ENCODE results near the gene BSDC1.
"Not testable (repeated sequence)": the region's sequence is repeated elsewhere in the genome, so short reads cannot be mapped to it uniquely, and the experiment has no call there.

The BSDC1 gene

DNA sequence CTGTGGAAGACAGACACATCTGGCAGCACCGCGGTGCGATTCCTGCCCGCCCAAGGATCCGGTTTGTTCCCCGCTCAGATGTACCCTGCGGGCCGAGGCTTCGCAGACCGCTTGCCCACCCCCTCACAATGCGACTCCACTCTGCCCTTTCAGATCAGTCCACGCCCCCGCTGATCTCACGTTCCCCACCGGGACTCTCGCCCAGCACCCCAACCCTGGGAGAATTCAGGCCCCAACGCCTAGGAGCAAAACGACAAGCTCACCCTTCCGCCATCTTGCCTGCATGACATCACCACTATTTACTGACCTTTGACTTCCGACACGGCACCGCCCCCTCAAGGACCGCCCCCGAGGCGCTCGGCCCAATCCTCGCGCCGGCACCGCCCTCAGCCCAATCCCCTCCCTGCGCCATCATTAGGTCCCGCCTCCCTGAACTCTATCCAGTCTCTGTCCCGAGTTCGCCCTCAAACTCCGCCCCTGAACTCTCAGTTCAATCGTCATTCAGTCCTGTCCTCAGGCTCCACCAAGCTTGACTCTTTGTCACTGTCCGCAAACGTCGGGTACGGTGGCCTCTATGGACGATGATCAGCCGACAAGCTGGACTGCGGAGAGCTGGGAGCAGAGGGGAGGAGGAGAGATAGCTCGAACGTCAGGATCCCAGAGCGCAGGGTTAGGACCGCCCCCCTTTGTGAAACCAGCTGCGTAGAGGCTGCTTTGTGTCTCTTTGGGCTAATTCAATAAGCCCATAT lies at the start of gene BSDC1:
Gene BSDC1 (minus strand): TSS at position 301 of the 749 bp plus-strand sequence. CDS start 27 bp downstream, at position 274.
- DNase-seq (ENCODE audit: low read depth in 2 of 2), result peak; percentile 92 to 93

DNA sequence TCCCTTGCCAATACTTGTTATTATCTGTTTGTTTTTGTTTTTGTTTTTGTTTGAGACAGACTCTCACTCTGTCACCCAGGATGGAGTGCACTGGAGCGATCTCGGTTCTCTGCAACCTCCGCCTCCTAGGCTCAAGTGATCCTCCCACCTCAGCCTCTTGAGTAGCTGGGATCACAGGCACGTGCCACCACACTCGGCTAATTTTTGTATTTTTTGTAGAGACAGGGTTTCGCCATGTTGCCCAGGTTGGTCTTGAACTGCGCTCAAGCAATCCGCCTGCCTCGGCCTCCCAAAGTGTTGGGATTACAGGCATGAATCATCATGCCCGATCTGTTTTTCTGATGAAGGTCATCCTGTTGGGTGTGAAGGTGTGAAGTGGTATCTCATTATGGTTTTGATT lies 47.2 kb upstream of the BSDC1 start:
- not testable (repeated sequence) for DNase-seq (ENCODE audit: low read depth in 2 of 2)

DNA sequence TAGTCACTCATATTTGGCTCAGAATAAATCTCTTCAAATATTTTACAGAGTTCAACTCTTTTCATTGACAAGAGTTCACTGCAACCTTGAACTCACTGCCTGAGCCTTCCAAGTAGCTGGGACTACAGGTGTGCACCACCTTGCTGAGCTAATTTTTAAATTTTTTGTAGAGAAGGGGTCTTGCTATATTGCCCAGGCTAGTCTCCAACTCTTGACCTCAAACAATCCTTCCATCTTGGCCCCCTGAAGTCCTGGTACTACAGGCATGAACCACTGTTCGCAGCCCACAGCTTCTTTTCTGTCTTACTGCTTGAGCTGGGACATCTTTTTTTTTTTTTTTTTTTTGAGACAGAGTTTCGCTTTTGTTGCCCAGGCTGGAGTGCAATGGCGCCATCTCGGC lies 44.5 kb upstream of the BSDC1 start:
- not testable (repeated sequence) for DNase-seq (ENCODE audit: low read depth in 2 of 2)

DNA sequence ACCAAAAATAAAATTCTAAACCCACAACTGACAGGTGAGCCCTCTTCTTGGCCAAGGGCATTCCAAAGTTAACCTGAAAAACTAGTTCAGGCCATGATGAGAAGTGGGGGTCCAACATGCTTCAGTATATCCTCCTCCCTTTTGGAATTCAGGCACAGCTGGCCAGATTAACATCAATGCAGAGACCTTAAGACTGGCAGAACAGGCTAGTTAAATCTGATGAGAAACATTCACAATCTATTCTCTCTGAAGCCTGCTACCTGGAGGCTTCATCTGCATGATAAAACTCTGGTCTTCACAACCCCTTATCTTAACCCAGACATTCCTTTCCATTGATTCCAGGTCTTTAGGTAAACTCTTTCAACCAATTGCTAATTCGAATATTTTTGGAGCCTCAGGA lies 43.9 kb upstream of the BSDC1 start:
- DNase-seq (ENCODE audit: low read depth in 2 of 2), result no peak

DNA sequence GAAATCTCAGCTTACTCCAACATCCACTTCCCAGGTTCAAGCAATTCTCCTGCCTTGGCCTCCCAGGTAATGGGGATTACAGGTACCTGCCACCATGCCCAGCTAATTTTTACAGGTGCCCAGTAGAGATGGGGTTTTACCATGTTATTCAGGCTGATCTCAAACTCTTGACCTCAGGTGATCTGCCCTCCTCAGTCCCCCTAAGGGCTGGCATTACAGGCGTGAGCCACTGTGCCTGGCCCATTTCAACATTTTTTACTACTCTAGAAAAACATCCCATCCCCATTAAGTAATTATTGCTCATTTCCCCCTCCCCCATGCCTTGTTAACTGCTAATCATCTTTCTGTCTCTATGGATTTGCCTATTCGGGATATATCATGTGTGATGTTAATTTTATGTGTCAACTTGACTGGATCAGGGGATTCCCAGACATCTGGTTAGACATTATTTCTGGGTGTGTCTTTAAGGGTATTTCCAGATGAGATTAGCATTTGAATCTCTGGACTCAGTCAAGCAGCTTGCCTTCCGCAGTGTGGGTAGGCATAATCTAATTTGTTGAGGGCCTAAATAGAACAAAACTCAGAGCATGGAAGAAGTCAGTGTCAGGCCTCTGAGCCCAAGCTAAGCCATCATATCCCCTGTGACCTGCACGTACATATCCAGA lies 37.6 kb upstream of the BSDC1 start:
- DNase-seq (ENCODE audit: low read depth in 2 of 2), result no peak

- no peak for DNase-seq (ENCODE audit: low read depth in 2 of 2)
These were observed 33.2 kb upstream of the BSDC1 start for GRCh38 chr1:32427264-32427963.

DNA sequence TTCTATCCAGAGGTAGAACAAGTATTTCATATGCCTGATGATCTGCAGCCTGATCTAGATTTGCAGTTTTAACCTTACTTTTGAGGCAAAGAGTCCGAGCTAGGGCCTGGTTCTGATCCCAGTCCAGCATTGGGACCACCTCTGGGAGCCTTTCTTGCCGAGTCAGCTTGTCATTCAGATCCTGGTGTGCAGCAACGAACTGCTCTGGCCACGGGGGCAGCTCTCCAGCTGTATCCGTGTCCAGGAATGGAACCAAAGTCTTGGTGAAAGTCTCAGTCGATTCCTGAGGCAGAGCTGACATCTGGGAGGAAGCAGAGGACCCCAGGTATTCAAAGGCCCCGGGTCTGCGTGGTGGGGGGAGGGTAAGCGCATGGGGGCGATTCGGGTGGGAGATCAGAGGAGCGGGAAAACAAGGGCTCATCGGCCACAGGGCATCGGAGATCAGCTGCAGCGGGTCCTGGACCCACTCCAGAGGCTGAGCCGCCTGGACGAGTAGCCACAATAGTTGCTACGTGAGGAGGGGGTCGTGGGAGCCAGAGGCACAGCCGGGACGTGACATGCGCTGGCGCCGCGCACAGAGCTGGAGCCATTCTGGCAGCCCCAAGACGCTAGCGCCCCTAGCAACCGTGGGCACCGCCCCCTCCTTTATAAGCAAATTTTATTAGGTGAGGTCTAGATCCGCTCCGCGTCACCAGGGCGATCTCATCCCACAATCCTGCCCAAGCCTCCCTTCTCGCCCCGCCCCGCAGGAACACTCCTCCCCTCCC lies 32.4 kb upstream of the BSDC1 start:
- DNase-seq (ENCODE audit: low read depth in 2 of 2), result no peak

DNA sequence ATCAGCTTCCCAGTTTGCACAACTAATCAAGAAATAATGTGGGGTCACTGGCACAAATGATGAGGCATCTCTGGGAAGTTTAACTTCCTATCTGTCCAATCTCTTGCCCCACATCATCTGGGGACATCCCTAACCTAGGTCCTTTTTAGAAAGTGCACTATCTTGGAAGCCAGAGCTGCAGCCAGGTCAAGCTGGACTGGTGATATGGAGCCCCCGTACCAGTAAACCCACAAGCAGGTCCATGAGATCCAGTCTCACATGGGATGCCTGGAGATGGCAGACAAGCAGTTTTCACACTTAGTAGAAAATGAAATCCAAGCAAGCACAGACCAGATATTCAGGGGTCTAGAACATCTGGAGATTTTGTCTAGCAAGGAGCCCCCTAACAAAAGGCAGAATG lies 27.5 kb upstream of the BSDC1 start:
- DNase-seq (ENCODE audit: low read depth in 2 of 2), result no peak

DNA sequence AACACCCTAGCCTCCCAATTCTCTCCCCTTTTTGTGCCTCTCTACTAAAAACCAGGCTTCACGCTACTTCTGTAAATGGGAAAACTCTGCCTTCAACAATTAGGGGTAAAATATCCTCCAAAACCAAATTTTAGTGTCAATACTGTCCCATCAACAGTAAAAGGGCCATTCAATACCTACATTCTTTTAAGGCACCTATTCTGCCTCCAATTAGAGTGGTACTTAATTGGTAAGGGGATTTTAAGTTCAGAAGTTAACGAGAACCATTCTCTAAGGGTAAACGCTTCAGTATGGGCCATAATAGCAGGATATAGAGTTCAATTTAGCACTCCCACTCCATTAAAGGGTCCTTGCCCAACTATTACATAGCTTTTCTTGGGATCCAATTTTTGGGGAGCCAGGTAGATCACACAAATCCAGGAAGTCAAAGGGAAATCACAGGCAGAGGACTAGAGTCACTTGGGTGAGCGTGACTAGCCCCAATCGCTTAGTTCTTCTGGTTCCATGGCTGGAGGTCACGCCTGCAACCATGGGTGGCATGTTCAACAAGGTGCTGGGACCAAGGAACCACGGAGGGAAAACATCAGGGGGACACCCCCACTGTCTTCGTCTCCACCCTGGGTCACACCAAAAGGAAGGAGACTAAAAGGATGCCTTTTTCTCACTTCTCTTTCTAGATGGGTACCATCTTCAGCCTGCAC lies 20.1 kb upstream of the BSDC1 start:
- no peak for DNase-seq (ENCODE audit: low read depth in 2 of 2)

DNA sequence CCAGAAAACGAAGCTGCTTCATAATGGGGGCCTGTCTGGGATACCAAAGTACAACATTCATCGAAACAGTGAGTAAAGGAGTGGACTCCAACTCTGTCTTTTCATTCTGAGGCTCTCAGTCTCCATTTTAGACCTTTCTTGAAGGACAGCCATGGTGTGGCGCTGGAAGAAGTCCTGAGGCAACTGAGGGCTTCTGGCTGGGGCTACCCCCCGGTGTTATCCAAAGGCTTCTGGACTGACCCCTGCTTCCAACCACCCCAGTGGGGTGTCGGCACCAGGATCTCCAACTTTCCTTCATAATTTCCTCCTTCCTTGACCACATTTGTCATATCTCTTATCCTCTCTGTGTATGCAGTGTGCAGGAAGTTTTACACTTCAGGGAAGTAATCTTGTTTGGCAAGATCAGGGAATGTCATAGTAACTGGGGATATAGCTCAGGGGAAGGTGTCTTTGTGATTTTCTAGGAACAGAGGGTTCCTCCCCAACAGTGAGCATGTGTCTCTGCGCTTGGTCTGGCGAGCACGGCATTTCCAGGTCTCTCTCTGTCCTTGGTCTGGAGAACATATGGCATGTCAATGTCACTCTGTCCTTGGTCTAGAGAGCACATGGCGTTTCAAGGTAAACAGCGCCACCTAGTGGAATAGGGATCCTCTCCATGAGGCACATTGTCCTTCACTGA lies 19.4 kb upstream of the BSDC1 start:
- peak in 1 of 2 experiments; percentile 18 for DNase-seq (ENCODE audit: low read depth in 2 of 2)

- no peak for DNase-seq (ENCODE audit: low read depth in 2 of 2)
These were observed 17.0 kb upstream of the BSDC1 start for GRCh38 chr1:32411261-32411660.

GRCh38 chr1:32406629-32407111 lies 12.4 kb upstream of the BSDC1 start:
- DNase-seq (ENCODE audit: low read depth in 2 of 2), result no peak

DNA sequence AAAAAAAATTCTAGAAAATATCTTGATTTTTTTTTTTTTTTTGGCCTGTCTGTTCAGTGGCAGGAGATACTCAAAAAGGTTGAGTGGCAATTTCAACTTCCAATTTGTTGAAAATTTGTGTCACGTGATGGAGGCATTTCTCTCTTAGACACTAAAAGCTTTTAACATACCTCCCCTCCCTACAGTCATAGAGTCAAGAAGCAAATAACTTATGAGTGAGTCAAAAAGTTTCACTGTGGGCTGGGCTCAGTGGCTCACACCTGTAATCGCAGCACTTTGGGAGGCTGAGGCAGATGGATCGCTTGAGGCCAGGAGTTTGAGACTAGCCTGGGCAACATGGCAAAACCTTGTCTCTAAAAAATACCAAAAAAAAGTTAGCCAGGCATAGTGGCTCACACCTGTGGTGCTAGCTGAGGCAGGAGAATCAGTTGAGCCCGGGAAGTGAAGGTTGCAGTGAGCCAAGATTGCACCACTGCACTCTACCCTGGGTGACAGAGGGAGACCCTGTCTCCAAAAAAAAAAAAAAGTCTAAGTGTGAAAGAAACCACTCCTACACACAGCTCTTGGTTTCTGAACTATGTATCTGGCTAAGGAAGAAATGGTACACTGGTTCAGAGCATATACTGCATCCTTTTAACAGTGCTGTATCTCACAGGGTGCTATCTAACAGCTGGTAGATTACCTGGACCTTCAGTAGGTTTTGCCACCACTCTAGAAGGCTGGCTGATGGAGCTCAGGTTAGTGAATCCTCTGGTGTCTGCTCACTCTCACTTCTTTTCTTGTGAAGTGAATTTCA lies 11.6 kb upstream of the BSDC1 start:
- DNase-seq (ENCODE audit: low read depth in 2 of 2), result no peak

DNA sequence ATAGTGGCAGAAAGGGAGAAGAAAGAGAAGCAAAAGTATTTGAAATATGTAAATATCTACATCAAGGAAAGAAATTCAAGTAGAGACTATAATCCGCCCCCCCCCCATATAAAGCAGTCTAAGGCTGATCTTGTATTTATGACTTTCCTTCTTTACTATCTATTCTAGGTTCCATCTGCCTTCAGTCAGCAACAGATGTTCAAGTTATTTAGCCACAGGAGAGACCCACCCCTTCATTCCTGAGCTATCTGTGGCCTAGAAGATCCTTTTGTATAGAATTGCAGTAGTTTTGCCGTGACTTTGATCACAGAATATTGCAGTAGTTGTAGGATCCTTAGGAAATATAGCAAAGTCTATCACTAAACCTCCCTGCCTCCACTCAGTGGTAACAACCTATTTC lies 10.7 kb upstream of the BSDC1 start:
- DNase-seq (ENCODE audit: low read depth in 2 of 2), result peak; percentile 34 to 36

- DNase-seq (ENCODE audit: low read depth in 2 of 2), result peak; percentile 69 to 70
These were observed 6.8 kb upstream of the BSDC1 start for GRCh38 chr1:32400876-32401631.

DNA sequence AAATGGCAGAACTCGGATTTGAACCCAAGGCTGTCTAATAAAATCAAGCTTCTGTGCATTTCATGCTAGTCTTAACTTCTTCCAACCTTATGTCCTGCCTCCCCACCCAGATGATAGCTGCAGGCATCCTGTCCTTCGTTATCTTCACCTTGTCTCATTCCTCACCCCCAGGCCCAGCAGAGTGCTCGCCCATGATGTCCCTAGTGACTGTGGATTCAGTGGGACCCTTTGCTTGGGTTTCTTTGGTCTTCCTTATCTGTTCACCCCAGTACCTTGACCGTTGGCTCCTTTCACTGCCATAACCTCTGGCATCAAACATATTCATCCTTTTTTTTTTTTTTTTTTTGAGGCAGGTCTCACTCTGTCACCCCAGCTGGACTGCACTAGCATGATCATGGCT lies 5.6 kb upstream of the BSDC1 start:
- DNase-seq (ENCODE audit: low read depth in 2 of 2), result no peak

GRCh38 chr1:32398401-32398800 lies 4.2 kb upstream of the BSDC1 start:
- no peak for DNase-seq (ENCODE audit: low read depth in 2 of 2)

GRCh38 chr1:32396524-32396923 lies 2.3 kb upstream of the BSDC1 start:
- DNase-seq (ENCODE audit: low read depth in 2 of 2), result not testable (repeated sequence)

- DNase-seq (ENCODE audit: low read depth in 2 of 2), result no peak
These were observed 720 bp upstream of the BSDC1 start for GRCh38 chr1:32394890-32395432.
